ENCODE data around the gene KCNK2. TPM values are rescaled to one million over a fixed set of nuclear protein-coding genes. Genes with fewer than 3 reads are reported as not detected.

The KCNK2 gene
- total RNA-seq, 1 experiment from 2014 or later, result 0.44 TPM

- Histone ChIP-seq H3K27ac (ENCODE audit: insufficient read length, low read depth, low read length) (no peak overlapping the region), H3K4ac (ENCODE audit: low read depth, low read length) (no peak overlapping the region), H2BK5ac (ENCODE audit: insufficient read length, low read length) (no peak overlapping the region), H4K20me1 (ENCODE audit: control insufficient read depth, insufficient read depth, insufficient read length) (no peaks in the 10 kb centered on the region), H3K79me2 (ENCODE audit: insufficient read depth, low read length) (no peaks in the 10 kb centered on the region), H2AK5ac (ENCODE audit: insufficient read length, low read length) (no peak overlapping the region), H3K9me3 (ENCODE audit: control insufficient read depth, low read depth, low read length) (no peaks in the 10 kb centered on the region), H2AFZ (ENCODE audit: low read length) (no peak overlapping the region), H2BK15ac (ENCODE audit: low read depth, low read length) (no peak overlapping the region), H4K91ac (ENCODE audit: insufficient read length, low read depth, low read length) (no peak overlapping the region), H3K4me1 (ENCODE audit: insufficient read depth, low read length) (no peaks in the 10 kb centered on the region), H3K9ac (ENCODE audit: extremely low read depth, insufficient read length, low read length) (no peak overlapping the region), H3T11ph (ENCODE audit: low read length) (no peak overlapping the region), H3K23ac (ENCODE audit: insufficient read length, low read depth, low read length) (no peak overlapping the region), H2BK12ac (ENCODE audit: insufficient read length, low read depth, low read length) (no peak overlapping the region), H3K23me2 (ENCODE audit: insufficient read length, low read depth, low read length, poor library complexity, severe bottlenecking) (no peaks in the 10 kb centered on the region), H3K79me1 (ENCODE audit: insufficient read depth, low read depth, low read length, poor library complexity, severe bottlenecking) (no peaks in the 10 kb centered on the region), H3K18ac (ENCODE audit: insufficient read length, low read depth, low read length) (no peak overlapping the region), H3K14ac (ENCODE audit: insufficient read depth, low read length) (no peak overlapping the region), H2BK20ac (ENCODE audit: low read depth, low read length, poor library complexity, severe bottlenecking) (no peak overlapping the region), H3K4me2 (ENCODE audit: insufficient read depth, insufficient read length, low read length) (no peak overlapping the region), H4K5ac (ENCODE audit: insufficient read length, low read depth, low read length) (no peak overlapping the region), H4K8ac (replicated peaks; ENCODE audit: insufficient read length, low read depth, low read length) (no peak overlapping the region), H3K27me3 (ENCODE audit: insufficient read depth, low read length) (no peaks in the 10 kb centered on the region), H2BK120ac (ENCODE audit: low read depth, low read length, poor library complexity, severe bottlenecking) (no peak overlapping the region), H3K56ac (ENCODE audit: insufficient read length, low read depth, low read length) (no peak overlapping the region)
- Mint-ChIP-seq H3K9me3 (no peaks in the 10 kb centered on the region), H3K27ac (no peak overlapping the region), H3K4me3 (no peak overlapping the region), H3K27me3 (ENCODE audit: low read depth) (peaks cover 1% of the 10 kb centered on the region; the same call in 1 of the 2 replicates), H3K4me1 (no peaks in the 10 kb centered on the region), H3K36me3 (ENCODE audit: insufficient read depth in 1 of 3, low read depth in 3 of 3) (no peaks in the 10 kb centered on the region)
- no peak for TF ChIP-seq CTCF (conservative IDR thresholded peaks at IDR 0.05)
- no CpG with 5 or more reads among the region's 4 CpGs for WGBS (ENCODE audit: extremely low coverage, insufficient read length, low lambda C conversion rate)
- no peak for DNase-seq
Observed at GRCh38 chr1:215243345-215244054, 161.0 kb downstream of the KCNK2 start.
